Ascending aorta (tissue), 2 donors: Measurements from ENCODE around the gene CREB5. TPM values are rescaled to one million over a fixed set of nuclear protein-coding genes. Genes with fewer than 3 reads are reported as not detected.

Source experiments
- DNase-seq, 2 donors: peaks; one replicate each; pipeline ENCODE4 v3.0.0-alpha.2; 2019; ENCODE audit warnings: low spot score in 2 of 2
- H3K27ac ChIP-seq, 2 donors: fragments of 200-600 bp; sonication (generic); one replicate each; pipeline ENCODE4 v1.5.1; 2016 to 2017; ENCODE audit warnings: mild to moderate bottlenecking in 1 of 2
- H3K27me3 ChIP-seq: fragments of 200-600 bp; sonication (generic); one replicate; pipeline ENCODE4 v1.5.1; 2017
- H3K36me3 ChIP-seq, 2 donors: fragments of 200-600 bp; sonication (generic); one replicate each; pipeline ENCODE4 v1.5.1; 2016
- H3K4me1 ChIP-seq, 2 donors: fragments of 200-600 bp; sonication (generic); one replicate each; pipeline ENCODE4 v1.5.1; 2016 to 2017; ENCODE audit warnings: mild to moderate bottlenecking in 1 of 2
- H3K4me3 ChIP-seq, 2 donors: fragments of 200-600 bp; sonication (generic); one replicate each; pipeline ENCODE4 v1.5.1; 2016 to 2017; ENCODE audit warnings: mild to moderate bottlenecking in 1 of 2
- H3K9me3 ChIP-seq, 2 donors: fragments of 200-600 bp; sonication (generic); one replicate each; pipeline ENCODE4 v1.5.1; 2016
- intact Hi-C: fragments of 100-400 bp; cut with DNase I; formaldehyde crosslinking; loops from one replicate; pipeline ENCODE4 v1.15.1; 2023
- total RNA-seq: library from RNA; depleted of rRNA; stranded (reverse); fragments of >200 nt; gene quantifications from one replicate; pipeline ENCODE4 v1.1.0, GENCODE V29; 2016
- TF ChIP-seq, protein P1 (sequence below), 3 experiments: fragments of 200-600 bp in 2 of 3; fragments of 450-650 bp in 1 of 3; sonication (generic) in 2 of 3; IDR thresholded peaks; one replicate each; pipeline ENCODE4 v1.5.1; 2016 to 2019; ENCODE audit warnings: antibody characterized with exemption in 3 of 3, mild to moderate bottlenecking in 1 of 3, moderate library complexity in 1 of 3

The CREB5 gene
- total RNA-seq, 1 donor from 2014 or later: 143 TPM

DNA sequence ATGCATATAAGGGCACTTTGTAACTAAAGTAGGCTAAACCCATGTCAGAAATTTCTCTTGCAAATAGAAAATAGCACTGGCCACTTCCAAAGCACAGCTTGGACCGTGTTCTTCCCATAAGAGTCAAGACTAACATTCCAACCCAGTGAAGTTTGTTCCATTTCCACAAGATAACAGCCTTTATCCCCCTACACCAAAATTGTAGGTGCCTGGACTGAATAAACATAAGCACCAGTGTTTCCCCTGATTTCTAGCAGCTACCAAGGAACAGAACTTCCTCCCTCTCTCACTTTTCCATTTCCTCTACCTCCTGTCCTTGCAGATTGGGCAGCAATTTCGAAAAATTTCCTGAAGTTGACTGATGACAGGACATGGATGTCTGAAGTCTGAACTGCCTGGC is 219.7 kb downstream of the CREB5 start:
- no peak for DNase-seq
- Histone ChIP-seq H3K9me3 (no peaks in the 10 kb centered on the region), H3K27me3 (no peaks in the 10 kb centered on the region), H3K27ac (peak overlapping the region in 1 of 2 donors; percentile 38), H3K4me3 (no peak overlapping the region), H3K4me1 (peaks cover 4 to 24% of the 10 kb centered on the region in 2 donors), H3K36me3 (no peaks in the 10 kb centered on the region)
- TF ChIP-seq, protein P1, sequence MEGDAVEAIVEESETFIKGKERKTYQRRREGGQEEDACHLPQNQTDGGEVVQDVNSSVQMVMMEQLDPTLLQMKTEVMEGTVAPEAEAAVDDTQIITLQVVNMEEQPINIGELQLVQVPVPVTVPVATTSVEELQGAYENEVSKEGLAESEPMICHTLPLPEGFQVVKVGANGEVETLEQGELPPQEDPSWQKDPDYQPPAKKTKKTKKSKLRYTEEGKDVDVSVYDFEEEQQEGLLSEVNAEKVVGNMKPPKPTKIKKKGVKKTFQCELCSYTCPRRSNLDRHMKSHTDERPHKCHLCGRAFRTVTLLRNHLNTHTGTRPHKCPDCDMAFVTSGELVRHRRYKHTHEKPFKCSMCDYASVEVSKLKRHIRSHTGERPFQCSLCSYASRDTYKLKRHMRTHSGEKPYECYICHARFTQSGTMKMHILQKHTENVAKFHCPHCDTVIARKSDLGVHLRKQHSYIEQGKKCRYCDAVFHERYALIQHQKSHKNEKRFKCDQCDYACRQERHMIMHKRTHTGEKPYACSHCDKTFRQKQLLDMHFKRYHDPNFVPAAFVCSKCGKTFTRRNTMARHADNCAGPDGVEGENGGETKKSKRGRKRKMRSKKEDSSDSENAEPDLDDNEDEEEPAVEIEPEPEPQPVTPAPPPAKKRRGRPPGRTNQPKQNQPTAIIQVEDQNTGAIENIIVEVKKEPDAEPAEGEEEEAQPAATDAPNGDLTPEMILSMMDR (IDR thresholded peaks at IDR 0.05): no peak
- intact Hi-C loops: no loop called here

DNA sequence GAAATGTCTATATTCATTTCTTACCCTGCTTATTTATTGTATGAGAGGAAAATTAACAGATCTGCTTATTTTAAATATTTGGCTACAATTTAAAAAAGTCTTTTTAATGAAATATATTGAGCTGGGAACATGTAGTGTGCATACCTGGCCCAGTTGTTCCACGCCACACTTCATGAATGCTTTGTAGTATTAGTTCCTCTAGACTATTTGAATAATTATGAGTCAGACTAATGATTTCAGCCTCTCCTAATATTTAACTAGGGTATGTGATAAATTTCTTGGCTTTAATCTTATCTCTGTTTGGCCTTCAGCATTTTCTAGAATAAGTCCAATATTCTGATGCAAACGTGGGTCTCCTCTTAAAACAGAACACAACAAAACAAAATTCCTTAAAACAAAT is 226.6 kb downstream of the CREB5 start:
- Histone ChIP-seq H3K36me3 (no peaks in the 10 kb centered on the region), H3K4me3 (no peak overlapping the region), H3K27me3 (no peaks in the 10 kb centered on the region), H3K9me3 (no peaks in the 10 kb centered on the region), H3K27ac (no peak overlapping the region), H3K4me1 (no peaks in the 10 kb centered on the region)
- no peak for DNase-seq
- intact Hi-C loops: no loop called here
- TF ChIP-seq, protein P1 (IDR thresholded peaks at IDR 0.05): no peak

DNA sequence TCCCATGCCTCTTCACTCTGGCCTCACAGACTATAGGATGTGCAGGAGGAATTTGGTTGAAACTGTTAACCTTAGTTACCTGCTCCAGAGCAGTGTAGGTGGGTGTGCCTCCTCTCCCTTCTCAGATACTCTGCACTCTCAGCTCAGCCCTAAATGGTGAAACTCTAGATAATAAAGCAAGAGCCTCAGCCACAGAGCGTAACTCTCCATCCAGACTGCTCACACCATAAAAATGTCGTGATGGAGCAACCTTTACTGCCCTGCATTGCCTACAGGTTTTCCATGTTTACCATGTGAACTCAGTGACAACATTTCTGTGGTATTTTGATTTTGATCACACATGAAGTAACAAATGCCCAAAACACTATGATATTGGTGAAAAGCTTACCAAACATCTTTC is 227.7 kb downstream of the CREB5 start:
- no peak for DNase-seq
- H3K9me3 ChIP-seq: no peaks in the 10 kb centered on the region
- no peaks in the 10 kb centered on the region for H3K4me1 ChIP-seq
- TF ChIP-seq, protein P1 (IDR thresholded peaks at IDR 0.05): no peak
- no peak overlapping the region for H3K27ac ChIP-seq
- no peaks in the 10 kb centered on the region for H3K36me3 ChIP-seq
- intact Hi-C loops: no loop called here
- no peak overlapping the region for H3K4me3 ChIP-seq
- no peaks in the 10 kb centered on the region for H3K27me3 ChIP-seq

DNA sequence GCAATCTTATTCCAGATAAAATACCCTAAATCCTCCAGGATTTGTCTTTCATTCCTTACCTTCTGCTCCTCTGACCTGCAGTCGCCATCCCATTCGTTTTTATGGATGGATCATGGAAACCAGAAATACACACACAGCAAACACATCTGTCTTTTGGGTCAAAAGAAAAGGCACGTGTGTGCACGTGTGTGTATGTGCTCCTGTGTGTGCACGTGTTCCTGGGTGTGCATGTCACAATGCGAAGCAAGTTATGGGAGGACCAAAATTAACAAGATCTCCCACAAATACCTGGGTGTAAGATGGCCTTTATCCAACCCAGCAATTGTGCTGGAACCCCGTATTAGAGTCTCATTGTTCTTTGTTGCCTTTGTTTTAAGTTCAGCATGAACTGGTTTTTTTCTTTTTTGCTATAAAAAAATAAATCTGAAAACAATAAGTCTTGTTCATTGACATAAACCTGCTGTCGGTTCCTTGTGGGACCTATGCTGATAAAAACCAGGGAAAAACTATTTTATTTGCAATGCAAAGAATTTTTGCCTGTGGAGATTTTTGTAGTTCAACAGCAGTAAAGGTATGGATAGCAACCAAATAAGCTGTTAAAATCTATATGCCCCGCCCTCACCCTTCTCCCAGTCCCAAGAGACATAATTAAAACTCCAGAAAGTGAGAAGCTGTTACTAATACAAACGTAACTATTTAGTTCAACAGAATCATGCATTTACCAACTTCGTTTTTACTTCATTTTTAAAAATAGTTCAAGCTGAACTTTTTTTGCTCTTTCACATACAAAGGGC is 229.6 kb downstream of the CREB5 start:
- no peak for DNase-seq
- intact Hi-C loops: no loop called here
- no peaks in the 10 kb centered on the region for H3K4me1 ChIP-seq
- TF ChIP-seq, protein P1 (IDR thresholded peaks at IDR 0.05): no peak
- H3K36me3 ChIP-seq: no peaks in the 10 kb centered on the region
- H3K27me3 ChIP-seq: no peaks in the 10 kb centered on the region
- H3K9me3 ChIP-seq: no peaks in the 10 kb centered on the region
- H3K4me3 ChIP-seq: no peak overlapping the region
- H3K27ac ChIP-seq: no peak overlapping the region

DNA sequence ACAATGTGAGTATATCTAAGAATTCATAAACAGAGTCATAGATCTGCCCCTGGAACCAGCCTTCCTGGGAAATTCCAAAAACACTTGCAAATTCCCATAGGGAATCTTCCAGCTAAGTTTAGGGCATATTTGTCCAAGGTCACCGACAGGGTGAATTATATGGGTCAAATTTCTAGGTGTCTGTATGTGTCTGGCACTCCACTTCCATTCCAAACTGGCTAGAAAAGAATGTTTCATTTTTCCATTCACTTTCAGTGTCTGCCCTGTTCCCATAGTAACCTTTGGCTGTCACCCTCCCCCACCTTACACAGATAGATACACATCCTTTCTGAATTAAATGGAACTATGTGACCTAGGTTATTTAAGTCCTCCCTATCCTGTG is 230.9 kb downstream of the CREB5 start:
- no peak overlapping the region for H3K4me3 ChIP-seq
- H3K27ac ChIP-seq: no peak overlapping the region
- H3K27me3 ChIP-seq: no peaks in the 10 kb centered on the region
- intact Hi-C loops: no loop called here
- no peaks in the 10 kb centered on the region for H3K36me3 ChIP-seq
- TF ChIP-seq, protein P1 (IDR thresholded peaks at IDR 0.05): no peak
- no peak for DNase-seq
- H3K4me1 ChIP-seq: no peaks in the 10 kb centered on the region
- H3K9me3 ChIP-seq: no peaks in the 10 kb centered on the region
